Jurkat, Clone E6-1 (cell line): ENCODE results near the gene RNF130.
"Not testable (repeated sequence)": the region's sequence is repeated elsewhere in the genome, so short reads cannot be mapped to it uniquely, and the experiment has no call there.

Experiments
- DNase-seq: peaks from one replicate; pipeline ENCODE4 v3.0.0-alpha.2; 2011; ENCODE audit warnings: low read depth, low spot score
- H3K4me3 ChIP-seq: 2 replicates; pipeline ENCODE4 v1.5.1; 2011; ENCODE audit warnings: mild to moderate bottlenecking, low read length, control low read depth, moderate library complexity

Gene RNF130

DNA sequence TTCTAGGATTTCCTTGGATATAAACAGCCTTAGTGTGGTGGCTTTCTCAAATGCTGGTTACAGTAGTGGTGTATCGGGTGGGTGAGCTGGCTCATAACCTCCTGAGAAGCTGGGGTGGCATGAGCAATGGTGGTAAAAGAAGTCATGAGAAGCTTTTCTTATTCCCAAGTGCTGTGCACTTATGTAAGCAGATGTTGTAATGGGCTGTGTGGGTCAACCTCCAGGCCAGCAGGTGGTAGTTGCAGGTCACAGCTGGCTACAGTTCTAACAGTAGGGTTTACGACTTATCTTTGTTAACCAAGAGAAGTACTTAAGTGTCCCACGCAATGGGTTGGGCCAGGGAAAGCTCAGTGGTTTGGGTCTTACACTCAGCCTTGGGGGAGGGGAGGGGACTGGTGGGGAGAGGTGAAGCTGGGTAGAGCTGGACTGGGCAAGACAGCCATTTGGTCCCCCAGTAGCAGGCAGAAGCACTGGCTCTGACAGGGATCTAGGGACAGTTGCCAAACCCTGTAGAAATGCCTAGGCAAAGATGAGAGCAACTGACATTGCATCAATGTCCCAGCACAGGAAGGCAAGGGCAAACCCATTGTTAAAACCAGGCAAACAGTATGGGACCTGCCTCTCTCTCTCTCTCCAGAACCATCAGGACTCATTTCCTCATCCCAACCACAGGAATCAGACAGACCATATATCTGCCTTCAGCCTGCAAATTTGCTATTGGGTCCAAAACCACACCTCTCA is 76.8 kb downstream of the RNF130 start:
- DNase-seq = no peak
- H3K4me3 ChIP-seq = no peak overlapping the region

DNA sequence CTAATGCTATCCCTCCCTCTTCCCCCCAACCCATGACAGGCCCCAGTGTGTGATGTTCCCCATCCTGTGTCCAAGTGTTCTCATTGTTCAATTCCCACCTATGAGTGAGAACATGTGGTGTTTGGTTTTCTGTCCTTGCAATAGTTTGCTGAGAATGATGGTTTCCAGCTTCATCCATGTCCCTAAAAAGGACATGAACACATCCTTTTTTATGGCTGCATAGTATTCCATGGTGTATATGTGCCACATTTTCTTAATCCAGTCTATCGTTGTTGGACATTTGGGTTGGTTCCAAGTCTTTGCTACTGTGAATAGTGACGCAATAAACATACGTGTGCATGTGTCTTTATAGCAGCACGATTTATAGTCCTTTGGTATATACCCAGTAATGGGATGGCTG is 78.7 kb downstream of the RNF130 start:
- not testable (repeated sequence) for H3K4me3 ChIP-seq

DNA sequence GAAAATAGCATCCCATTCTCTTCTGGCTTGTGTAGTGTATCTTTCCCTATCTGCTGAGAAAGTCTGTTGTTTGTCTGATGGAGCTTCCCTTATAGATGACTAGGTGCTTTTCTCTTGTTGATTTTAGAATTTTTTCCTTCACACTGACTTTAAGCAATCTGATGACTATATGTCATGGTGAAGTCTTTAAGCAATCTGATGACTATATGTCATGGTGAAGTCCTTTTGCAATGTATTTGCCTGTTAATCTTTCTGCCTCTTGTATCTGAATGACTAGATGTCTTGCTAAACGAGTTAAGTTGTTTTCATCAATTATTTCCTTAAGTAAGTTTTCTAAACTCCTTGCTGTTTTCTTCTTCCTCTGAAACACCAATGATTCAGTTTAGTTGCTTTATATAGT is 80.5 kb downstream of the RNF130 start:
- H3K4me3 ChIP-seq = no peak overlapping the region
- DNase-seq = no peak

More for the DNA sequence above, 78.7 kb downstream of the RNF130 start:
- not testable (repeated sequence) for DNase-seq

DNA sequence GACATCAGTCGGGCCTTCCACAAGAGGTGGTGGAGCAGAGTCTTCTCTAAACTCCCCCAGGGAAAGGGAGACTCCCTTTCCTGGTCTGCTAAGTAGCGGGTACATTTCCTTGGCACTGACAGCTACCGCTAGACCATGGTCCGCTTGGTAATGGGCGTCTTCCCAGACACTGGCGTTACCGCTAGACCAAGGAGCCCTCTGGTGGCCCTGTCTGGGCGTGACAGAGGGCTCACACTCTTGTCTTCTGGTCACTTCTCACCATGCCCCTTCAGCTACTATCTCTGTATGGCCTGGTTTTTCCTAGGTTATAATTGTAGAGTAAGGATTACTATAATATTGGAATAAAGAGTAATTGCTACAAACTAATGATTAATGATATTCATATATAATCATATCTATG is 81.0 kb downstream of the RNF130 start:
- not testable (repeated sequence) for DNase-seq, H3K4me3 ChIP-seq

DNA sequence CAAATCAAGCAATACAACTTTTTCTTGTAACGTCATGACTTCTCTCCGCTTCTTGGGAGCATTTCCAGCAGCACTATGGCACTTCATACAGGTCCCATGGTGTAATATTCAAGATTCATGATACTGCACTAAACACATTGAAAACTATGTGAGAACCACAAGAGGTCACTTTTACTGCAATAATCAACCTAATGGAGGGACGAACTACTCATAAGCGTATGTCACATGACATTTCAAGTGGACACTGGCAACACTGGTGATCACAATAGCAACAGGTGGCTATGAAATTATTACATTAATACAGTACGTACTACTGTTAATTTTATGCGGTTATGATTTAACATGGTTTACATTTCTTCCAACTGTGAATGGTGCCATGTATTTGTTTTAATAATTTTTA is 85.2 kb downstream of the RNF130 start:
- H3K4me3 ChIP-seq = no peak overlapping the region
- DNase-seq = no peak

DNA sequence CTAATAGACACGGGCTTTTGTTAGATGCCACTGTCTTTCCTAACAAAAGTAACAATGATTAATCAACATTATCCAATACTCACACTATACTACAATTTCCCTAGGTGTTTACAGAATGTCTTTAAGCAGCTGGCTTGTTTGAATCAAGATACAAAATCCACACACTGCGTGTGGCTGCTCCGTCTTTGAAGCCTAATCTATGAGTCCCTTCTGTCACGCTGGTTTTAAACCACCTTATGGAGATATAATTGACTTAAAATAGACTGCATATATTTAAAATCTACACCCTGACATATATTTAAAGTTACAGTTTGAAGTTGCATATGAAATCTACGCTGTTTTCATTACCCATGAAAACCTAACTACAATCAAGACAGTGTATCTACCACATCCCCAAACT is 89.9 kb downstream of the RNF130 start:
- no peak for DNase-seq
- no peak overlapping the region for H3K4me3 ChIP-seq

DNA sequence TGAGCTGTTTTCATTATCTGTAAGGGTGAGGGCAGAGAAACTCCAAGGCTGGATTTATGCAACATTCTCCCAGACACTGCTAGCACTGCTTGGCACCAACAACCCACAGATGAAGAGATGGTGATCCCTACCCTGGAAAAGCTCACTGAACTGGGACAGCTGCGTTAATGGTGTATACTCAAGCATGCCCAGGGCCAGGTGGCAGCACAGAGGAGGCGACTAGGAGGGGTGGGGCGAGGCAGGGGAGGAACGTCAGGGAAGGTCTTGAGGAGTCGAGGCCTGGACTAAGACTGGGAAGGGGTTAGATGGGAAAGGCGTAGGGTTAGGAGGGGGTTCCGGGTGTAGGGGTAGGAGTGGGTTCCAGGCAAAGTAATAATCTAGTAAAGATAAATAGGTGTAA is 90.8 kb downstream of the RNF130 start:
- no peak overlapping the region for H3K4me3 ChIP-seq
- no peak for DNase-seq

DNA sequence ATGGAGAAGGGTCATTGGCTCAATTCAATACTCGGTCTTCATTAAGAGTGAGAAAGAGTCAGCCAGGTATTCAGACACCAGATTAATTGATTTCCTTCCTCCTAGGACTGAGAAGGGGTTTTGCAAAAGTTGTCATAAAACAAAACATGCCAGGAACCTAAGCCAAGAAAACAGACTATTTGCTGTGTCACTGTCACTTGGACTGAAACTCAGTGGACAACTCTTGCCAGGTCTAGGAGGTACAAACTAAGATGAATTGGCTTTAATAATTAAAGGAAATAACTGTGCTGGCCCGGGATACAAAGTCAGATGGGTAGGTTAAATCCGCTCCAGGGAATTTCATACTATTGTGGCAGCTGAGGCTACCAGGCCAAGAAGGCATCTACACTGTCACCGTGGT is 92.8 kb downstream of the RNF130 start:
- no peak for DNase-seq
- H3K4me3 ChIP-seq = no peak overlapping the region

DNA sequence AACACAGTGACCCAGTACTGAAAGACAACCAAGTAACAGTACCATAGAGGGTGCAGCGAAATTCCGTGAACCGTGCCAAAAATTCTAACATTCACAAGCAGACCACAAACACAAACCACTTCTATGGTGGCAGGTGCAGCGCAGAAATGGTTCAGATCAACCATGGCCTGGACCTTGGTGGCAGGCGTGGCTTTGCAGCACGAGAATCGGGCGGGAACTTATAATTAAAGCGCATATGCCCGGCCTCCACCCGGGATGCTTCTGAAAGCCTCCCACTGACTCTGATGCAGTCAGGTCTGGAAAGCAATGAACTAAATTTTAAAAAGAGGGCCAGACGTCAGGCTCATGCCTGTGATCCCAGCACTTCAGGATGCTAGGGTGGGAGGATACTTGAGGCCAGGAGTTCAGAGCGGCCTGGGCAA is 95.8 kb downstream of the RNF130 start:
- DNase-seq = no peak
- H3K4me3 ChIP-seq = no peak overlapping the region

DNA sequence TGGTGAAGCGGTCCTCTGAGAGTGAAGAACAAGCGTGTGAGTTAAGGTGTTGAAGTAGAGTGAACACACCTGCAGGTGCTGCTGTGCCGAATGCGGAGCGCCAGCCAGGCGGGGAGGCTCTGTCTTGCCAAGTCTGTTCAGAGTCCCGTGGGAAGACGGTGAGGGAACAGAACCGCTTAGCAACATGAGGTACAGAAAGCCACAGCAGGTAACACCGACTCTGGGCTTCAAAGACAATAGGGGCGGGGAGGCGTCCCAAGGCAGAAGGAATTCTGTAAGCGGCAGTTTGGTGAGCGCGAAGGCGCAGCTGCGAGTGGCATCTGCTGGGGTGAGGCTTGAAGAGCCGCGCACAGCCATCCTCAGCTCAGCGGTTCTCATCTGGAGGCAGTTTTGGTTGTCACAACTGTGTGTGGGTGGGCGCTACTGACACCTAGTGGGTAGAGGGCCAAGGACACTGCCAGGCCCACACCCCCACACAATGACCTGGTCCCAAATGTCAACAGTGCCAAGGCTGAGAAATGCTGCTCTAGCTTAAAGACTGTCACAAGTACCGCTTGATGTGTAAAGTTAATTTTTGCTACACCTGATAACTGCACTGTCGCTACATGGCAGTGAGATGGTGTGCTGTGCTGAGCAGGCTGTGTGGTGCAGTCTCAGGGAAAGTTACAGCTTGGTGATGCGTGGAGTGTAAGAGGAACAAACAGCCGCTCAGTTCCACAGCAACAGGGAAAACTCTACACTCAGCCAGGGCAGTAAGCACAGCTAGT is 96.4 kb downstream of the RNF130 start:
- H3K4me3 ChIP-seq = no peak overlapping the region
- DNase-seq = peak; percentile 14

DNA sequence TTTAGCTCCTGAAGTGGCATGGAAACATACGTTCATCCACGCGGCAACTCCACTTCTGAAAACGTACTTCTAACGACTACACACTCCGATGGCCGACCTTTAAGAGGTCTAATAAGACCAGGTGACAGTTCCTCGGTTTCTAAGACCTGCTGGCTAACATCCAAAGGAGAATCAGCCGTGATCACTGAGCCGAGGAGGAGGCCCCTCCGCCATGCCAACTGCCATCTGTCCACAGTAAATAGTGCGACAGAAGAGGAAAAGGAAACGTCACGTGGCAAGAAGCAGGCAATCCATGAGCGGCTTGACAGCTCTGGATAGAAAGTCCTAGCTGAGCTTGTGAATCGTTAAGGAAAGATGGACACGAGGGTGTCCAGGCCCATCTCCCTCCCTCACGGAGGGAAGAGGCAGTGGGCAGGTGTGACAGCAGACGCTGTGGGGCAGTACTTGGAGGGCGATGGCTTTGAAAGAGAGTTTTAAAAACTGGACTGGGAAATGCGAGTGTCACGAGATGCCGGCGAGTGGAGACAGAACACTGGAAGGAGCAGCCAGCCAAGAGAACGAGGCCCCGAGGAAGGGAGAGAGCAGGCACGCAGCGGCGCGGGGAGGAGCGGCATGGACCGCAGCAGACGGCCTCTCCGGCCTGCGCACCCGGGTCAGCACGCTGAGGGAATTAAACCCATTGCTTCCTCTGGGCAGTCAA is 97.2 kb downstream of the RNF130 start:
- DNase-seq = no peak
- H3K4me3 ChIP-seq = no peak overlapping the region

DNA sequence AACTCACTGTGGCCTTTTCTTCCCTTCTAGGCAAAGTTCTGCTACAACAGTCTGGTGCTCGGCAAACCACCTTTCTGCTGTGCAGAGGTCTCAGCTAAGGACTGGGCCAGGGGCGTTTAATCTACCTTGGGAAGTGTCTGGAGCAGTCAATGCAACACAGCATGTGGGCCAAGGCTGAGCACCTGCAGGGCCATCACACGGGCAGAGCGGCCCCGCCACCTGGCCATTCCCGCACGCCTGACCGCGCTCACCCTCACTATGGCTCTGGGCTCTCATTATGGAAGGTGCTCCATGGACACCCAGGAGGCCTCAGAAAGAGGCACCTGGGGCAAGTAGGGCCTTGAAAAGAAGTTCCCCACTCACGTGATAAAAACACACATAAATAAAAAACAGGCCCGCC is 98.2 kb downstream of the RNF130 start:
- H3K4me3 ChIP-seq = no peak overlapping the region
- DNase-seq = no peak

DNA sequence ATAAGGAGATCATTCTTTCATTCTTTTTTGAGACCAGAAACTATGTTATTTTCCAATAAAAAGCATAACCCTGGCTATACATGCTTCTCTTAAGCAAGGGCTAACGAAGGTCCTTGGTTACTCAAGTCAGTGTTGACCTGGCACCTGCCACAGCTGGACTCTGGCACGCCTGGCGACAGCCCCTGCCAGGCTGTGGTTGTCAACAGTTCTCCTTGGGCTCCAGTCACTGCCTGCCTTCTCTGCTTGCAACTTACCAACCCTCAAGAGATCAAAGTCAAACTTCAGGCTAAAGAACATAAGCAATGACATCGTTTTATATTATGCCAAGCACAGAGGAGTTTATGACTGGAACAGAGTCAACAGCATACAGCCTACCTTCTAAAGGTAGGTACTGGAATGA is 102.4 kb downstream of the RNF130 start:
- no peak overlapping the region for H3K4me3 ChIP-seq
- no peak for DNase-seq

DNA sequence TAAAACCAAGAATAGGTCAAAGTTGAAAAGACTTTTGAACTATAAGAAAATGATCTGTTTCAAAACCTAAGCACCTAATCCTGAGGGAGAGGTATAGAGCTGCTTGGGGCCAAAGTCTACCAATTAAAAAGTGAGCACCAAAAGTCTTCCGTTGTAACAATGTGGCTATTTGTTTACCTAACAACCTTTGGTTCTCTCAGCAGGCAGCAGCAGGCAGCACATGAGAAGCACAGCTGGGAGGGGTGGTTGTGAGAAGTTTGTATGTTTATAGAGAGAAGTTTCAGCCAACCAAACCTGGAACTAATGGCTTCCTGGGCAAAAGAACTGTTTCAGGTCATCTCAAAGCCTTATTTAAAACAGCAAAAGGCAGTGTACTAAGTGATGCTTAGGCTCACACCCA is 104.1 kb downstream of the RNF130 start:
- no peak for DNase-seq
- no peak overlapping the region for H3K4me3 ChIP-seq

DNA sequence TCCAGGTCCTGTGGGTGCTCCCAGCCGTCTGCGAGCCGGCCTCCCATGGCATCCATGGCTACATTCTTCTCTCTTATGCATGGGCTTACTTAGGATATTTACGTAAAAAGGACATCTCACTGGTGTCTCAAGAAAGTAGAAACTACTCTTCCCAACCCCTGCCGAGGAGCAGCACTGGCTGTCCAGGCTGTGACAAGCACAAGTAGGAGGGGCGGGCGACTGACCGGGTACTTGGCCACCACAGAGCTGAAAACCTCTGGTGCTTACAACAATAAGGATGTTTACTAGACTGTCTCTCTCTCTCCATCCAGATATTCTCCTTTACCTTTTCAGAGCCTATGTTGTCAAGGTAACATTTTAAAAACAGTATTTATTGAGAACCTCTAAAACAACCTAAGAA is 107.5 kb downstream of the RNF130 start:
- no peak for DNase-seq
- H3K4me3 ChIP-seq = no peak overlapping the region

DNA sequence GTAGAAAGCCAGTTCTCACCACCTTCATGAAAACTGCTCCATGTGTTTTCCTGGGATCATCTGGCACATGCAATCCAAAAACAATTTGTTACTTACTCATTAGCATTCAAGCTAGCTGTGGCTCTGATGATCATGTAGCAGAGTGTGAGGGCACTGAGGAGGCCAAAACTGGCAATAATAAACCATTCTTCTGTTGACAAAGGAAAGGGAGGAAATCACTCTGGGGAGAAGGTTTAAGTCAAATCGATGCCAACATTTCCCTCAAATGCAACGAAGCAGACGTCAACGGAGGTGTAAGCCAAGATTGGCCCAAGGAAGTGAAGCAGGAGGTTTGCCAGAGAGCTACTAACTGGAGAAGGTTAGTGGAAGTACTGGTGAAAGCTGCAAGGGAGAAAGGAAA is 108.2 kb downstream of the RNF130 start:
- no peak for DNase-seq
- H3K4me3 ChIP-seq = no peak overlapping the region

DNA sequence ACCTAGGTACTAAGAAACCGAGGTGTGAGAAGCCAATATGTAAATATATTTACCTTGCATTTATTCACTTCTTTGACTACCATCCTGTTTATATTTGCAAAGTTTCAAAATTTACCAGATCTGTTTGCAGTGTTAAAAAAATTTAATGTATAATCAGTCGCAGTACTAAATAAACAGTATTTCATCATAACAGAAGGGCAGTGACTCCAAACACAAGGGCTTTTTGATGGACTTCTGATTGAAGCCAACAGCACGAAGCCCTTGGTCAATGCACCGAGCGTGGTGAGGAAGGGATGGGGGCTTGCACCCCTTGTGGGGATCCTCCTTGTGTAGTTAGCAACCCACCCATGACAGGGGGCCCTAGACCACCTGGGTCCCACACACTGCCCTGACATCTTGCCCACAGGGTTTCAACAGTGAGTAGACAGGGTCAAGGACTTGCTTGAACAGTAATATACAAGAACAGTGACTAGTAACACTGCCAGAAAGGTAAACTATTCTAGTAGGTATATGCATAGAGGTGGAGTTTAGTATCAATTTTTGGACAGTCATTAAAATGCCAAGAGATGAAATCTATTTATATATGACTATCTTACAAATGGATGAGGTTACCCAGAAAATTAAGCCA is 111.2 kb downstream of the RNF130 start:
- no peak for DNase-seq
- no peak overlapping the region for H3K4me3 ChIP-seq

DNA sequence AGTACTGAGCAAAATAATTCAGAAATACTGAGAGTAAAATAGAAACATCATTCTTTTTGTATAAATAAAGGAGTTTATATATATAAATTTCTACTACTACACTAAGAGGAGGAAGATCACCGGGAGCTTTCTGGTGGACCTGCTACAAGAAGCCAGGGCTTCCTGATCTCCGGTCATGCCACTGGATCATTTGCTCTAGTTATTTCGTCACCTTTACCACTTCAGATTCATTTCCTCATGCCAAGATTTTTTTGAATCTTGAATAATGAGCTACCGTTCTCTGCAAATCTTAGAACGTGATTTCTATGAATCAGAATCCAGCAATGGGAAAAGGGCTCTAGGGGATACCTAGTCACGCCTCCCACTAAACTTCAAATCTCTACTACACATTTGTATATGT is 111.9 kb downstream of the RNF130 start:
- no peak overlapping the region for H3K4me3 ChIP-seq
- no peak for DNase-seq

DNA sequence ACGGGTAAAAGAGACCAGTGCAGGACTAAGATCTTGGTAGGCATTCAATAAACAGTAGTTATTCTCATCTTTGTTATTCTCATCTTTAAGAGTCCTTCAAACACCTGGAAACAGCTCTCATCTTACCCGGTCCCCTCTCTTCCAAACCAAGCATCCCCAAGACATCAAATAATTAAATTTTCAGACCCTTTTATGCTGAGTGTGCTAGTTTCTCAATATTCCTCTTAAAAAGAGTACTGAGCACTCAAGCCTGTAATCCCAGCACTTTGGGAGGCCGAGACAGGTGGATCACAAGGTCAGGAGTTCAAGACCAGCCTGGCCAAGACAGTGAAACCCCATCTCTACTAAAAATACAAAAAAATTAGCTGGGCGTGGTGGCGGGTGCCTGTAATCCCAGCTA is 112.4 kb downstream of the RNF130 start:
- H3K4me3 ChIP-seq, DNase-seq: not testable (repeated sequence)

DNA sequence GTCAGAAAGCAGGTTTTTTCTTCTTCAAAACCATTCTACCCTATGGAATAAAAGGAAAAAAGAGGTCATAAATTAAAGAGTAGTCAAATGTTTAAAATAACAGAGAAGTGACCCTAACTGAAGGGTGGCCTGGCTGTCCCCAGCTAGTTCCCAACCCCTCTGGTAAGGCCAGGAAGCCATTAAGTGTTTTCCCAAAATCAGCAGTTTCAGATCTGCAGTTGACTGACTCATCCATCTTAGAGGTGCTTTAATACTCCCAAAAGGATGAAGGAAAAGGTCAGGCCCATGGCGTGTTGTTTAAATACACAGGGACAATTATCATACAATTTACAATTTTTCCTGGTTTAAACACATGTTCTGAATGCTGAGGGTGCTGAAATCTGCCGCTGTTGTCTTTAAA is 115.9 kb downstream of the RNF130 start:
- DNase-seq = no peak
- no peak overlapping the region for H3K4me3 ChIP-seq
